Uterus (tissue), 4 donors: Measurements from ENCODE around the gene NPAS4. TPM values are rescaled to one million over a fixed set of nuclear protein-coding genes. Genes with fewer than 3 reads are reported as not detected.
A peak's percentile ranks its signal among the peaks of the same experiment; 100 is the strongest.

ENCODE experiments used
- DNase-seq, 2 donors: peaks; one replicate each; pipeline ENCODE4 v3.0.0-alpha.2; 2019 to 2020
- H3K27ac ChIP-seq, 2 donors: fragments of 200-600 bp; sonication (generic); 1 replicate in 1 of 2; 2 replicates in 1 of 2; pipeline ENCODE4 v1.5.1; 2016 to 2018
- H3K27me3 ChIP-seq, 2 donors: fragments of 200-600 bp; sonication (generic); one replicate each; pipeline ENCODE4 v1.5.1; 2018 to 2019; ENCODE audit warnings: control low read depth in 1 of 2
- H3K36me3 ChIP-seq, 2 donors: fragments of 200-600 bp; sonication (generic); one replicate each; pipeline ENCODE4 v1.5.1; 2019; ENCODE audit warnings: control low read depth in 1 of 2
- H3K4me1 ChIP-seq, 2 donors: fragments of 200-600 bp; sonication (generic); one replicate each; pipeline ENCODE4 v1.5.1; 2018 to 2019; ENCODE audit warnings: control low read depth in 1 of 2
- H3K4me3 ChIP-seq, 2 donors: fragments of 200-600 bp; sonication (generic); 1 replicate in 1 of 2; 2 replicates in 1 of 2; pipeline ENCODE4 v1.5.1; 2018 to 2019; ENCODE audit warnings: mild to moderate bottlenecking in 1 of 2
- H3K9me3 ChIP-seq, 2 donors: fragments of 200-600 bp; sonication (generic); one replicate each; pipeline ENCODE4 v1.5.1; 2019; ENCODE audit warnings: control low read depth in 1 of 2
- CTCF ChIP-seq, 4 experiments: fragments of 200-600 bp in 2 of 4; fragments of 450-650 bp in 2 of 4; sonication (generic) in 2 of 4; IDR thresholded peaks; one replicate each; pipeline ENCODE4 v1.5.1; 2016 to 2019; ENCODE audit warnings: antibody characterized with exemption in 4 of 4, mild to moderate bottlenecking in 2 of 4, moderate library complexity in 1 of 4
- POLR2A ChIP-seq, 2 donors: fragments of 450-650 bp; IDR thresholded peaks; one replicate each; pipeline ENCODE4 v1.6.1; 2016; ENCODE audit warnings: antibody characterized with exemption in 2 of 2, mild to moderate bottlenecking in 1 of 2, moderate library complexity in 1 of 2
- intact Hi-C: fragments of 100-400 bp; cut with DNase I; formaldehyde crosslinking; loops from one replicate; pipeline ENCODE4 v1.15.1; 2023; ENCODE audit warnings: low total_unique reads
- total RNA-seq, 4 donors: library from RNA; depleted of rRNA in 3 of 4; stranded (reverse); fragments of >200 nt in 3 of 4; gene quantifications; one replicate each; pipeline versions ENCODE4 v1.1.0 to v1.2.4, GENCODE V29; 2014 to 2023
- donor health status: DM: yes; HTN: yes; CAD: no.

Gene NPAS4
- total RNA-seq, 4 donors from 2014 or later, result 0.97 to 12.6 (median 1.5) TPM; not detected in 1

GRCh38 chr11:66386171-66387069 lies 34.4 kb upstream of the NPAS4 start:
- intact Hi-C loops, result no loop called here
- TF ChIP-seq CTCF (IDR thresholded peaks at IDR 0.05) (peak; percentile 77 to 92 (median 85)), POLR2A (IDR thresholded peaks at IDR 0.05) (no peak)
- no peaks in the 10 kb centered on the region for H3K36me3 ChIP-seq
- no peaks in the 10 kb centered on the region for H3K4me1 ChIP-seq
- H3K27ac ChIP-seq, result peak overlapping the region; percentile 6 to 25
- no peaks in the 10 kb centered on the region for H3K27me3 ChIP-seq
- H3K9me3 ChIP-seq, result no peaks in the 10 kb centered on the region
- H3K4me3 ChIP-seq, result peak overlapping the region in 1 of 2 donors; percentile 22
- DNase-seq, result peak; percentile 81 to 89

DNA sequence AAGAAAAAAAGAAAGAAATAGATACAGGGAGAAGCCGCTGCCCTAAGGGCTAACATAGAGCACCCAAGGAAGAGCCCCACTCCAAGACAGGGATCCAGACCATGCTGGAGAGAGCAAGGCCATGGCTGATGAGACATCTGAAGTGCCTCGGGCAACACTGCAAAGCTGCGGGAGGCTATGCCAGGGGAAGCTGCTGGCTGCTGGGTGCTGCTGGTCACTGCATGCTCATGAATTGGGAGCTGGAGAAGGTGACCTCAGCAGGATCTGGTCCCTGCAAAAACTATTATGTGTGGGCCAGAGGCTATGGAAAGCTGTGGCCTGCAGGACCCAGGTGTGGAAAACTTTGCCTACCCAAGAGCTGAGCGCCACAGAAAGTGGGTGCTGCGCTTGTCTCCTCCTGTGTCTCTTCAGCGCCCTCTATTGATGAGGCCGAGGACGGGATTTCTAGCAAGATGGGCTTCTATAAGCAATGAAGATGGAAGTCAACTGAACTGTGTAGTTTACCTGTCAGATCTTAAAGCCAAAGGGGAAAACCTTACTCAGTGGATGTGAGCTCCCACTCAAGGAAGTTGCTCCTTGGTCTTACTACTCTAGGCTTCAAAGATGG lies 32.0 kb upstream of the NPAS4 start:
- H3K27ac ChIP-seq, result no peak overlapping the region
- H3K9me3 ChIP-seq, result no peaks in the 10 kb centered on the region
- no peaks in the 10 kb centered on the region for H3K36me3 ChIP-seq
- intact Hi-C loops, result no loop called here
- no peak overlapping the region for H3K4me3 ChIP-seq
- no peaks in the 10 kb centered on the region for H3K4me1 ChIP-seq
- TF ChIP-seq CTCF (IDR thresholded peaks at IDR 0.05), result peak in 3 of 4 experiments; percentile 22 to 33 (median 31)
- no peak for TF ChIP-seq POLR2A (IDR thresholded peaks at IDR 0.05)
- no peak for DNase-seq
- H3K27me3 ChIP-seq, result no peaks in the 10 kb centered on the region

GRCh38 chr11:66391322-66391721 lies 29.5 kb upstream of the NPAS4 start:
- intact Hi-C loops, result no loop called here
- no peaks in the 10 kb centered on the region for H3K36me3 ChIP-seq
- H3K27me3 ChIP-seq, result no peaks in the 10 kb centered on the region
- H3K27ac ChIP-seq, result no peak overlapping the region
- no peaks in the 10 kb centered on the region for H3K9me3 ChIP-seq
- H3K4me3 ChIP-seq, result no peak overlapping the region
- TF ChIP-seq POLR2A (IDR thresholded peaks at IDR 0.05) (no peak), CTCF (IDR thresholded peaks at IDR 0.05) (no peak)
- DNase-seq, result no peak
- no peaks in the 10 kb centered on the region for H3K4me1 ChIP-seq

DNA sequence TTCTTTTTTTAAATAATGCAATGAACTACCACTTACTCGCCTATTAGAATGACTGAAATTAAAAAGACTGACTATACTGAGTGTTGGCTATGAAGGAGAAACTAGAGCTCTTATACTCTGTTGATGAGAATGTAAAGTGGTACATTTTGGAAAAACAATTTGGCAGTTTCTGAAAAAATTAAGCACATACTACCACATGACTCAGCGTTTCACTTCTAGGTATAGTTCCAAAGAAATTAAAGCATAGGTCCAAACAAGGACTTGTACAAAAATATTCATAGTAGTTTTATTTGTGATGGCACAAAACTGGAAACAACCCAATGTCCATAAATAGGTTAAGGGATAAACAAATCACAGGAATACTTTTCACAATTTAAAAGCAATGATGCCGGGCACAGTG lies 26.9 kb upstream of the NPAS4 start:
- H3K4me1 ChIP-seq, result no peaks in the 10 kb centered on the region
- no peak overlapping the region for H3K27ac ChIP-seq
- H3K27me3 ChIP-seq, result no peaks in the 10 kb centered on the region
- no peak overlapping the region for H3K4me3 ChIP-seq
- no peak for DNase-seq
- H3K9me3 ChIP-seq, result no peaks in the 10 kb centered on the region
- TF ChIP-seq CTCF (IDR thresholded peaks at IDR 0.05) (no peak), POLR2A (IDR thresholded peaks at IDR 0.05) (no peak)
- H3K36me3 ChIP-seq, result no peaks in the 10 kb centered on the region
- intact Hi-C loops, result no loop called here

DNA sequence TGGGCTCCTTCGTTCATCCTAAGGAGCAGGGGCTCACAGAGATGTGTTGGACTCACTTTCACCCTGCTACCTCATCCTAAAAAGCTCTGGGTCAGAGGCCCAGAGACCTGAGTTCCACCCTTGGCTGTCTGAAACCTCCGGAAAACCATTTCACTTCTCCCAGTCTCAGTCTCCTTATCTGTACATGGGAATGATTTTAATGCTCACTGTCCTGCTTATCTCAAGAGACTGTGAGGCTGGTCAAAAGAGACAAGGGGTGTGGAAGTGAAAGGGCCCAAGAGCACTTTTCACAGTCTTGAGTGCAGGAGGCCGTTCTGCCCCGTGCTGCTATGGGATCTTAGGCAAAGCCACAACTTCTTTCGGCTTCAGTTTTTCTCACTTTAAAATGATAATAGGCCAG lies 13.2 kb upstream of the NPAS4 start:
- intact Hi-C loops, result no loop called here
- Histone ChIP-seq H3K9me3 (no peaks in the 10 kb centered on the region), H3K27ac (no peak overlapping the region)

More for the DNA sequence above, 13.2 kb upstream of the NPAS4 start:
- Histone ChIP-seq H3K36me3 (no peaks in the 10 kb centered on the region), H3K4me1 (peaks cover 0 to 6% of the 10 kb centered on the region in 2 donors), H3K4me3 (no peak overlapping the region), H3K27me3 (no peaks in the 10 kb centered on the region)
- TF ChIP-seq CTCF (IDR thresholded peaks at IDR 0.05), result no peak
- no peak for TF ChIP-seq POLR2A (IDR thresholded peaks at IDR 0.05)
- no peak for DNase-seq
